ENCODE data around the gene BOD1L2. TPM values are rescaled to one million over a fixed set of nuclear protein-coding genes. Genes with fewer than 3 reads are reported as not detected.

BOD1L2 gene
- total and polyA plus RNA-seq, 4 donors: not detected

DNA sequence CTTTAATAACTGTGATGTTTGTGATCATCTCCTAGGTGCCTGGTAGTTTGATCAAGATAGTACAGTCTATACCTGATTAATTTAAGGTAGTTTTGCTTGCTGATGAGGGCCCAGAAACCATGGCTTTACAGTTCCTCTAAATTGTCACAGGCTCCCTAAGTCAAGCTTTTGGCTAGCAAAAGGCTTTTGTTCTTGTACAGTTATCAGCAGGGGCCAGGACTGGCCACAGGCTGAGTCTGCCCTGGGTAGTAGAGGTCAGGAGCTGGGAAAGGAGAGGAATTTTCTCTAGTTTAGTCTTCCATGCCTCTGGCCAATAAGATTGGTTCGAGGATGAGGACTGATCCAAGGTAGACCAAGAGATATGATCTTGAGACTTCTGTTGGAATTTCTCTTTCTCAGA lies 3.6 kb upstream of the BOD1L2 start:
- Histone ChIP-seq H3K4me1 (ENCODE audit: control insufficient read depth in 5 of 5, insufficient read depth in 5 of 5, low read length in 5 of 5) (peaks cover 0 to 2% (median 0%) of the 10 kb centered on the region in 5 donors), H3K9me3 (ENCODE audit: control insufficient read depth in 4 of 4, insufficient read depth in 3 of 4, low read length in 3 of 4) (peaks cover 0 to 10% (median 0%) of the 10 kb centered on the region in 4 donors), H3K4me3 (no peak overlapping the region), H3K36me3 (ENCODE audit: control insufficient read depth in 4 of 4, insufficient read depth in 4 of 4, low read length in 4 of 4) (no peaks in the 10 kb centered on the region), H3K27me3 (ENCODE audit: control insufficient read depth in 3 of 3, insufficient read depth in 3 of 3, low read length in 2 of 3) (no peaks in the 10 kb centered on the region), H3K27ac (ENCODE audit: low read depth in 1 of 2, low read length in 1 of 2) (no peak overlapping the region), H3K9ac (ENCODE audit: insufficient read depth in 1 of 2, low read length in 2 of 2) (no peak overlapping the region)
- no peak for TF ChIP-seq CTCF (IDR thresholded peaks at IDR 0.05; ENCODE audit: control extremely low read depth, extremely low read depth)
- WGBS, 2 donors: 80 to 82% methylated on average over 1 of the region's 1 CpG
- ATAC-seq (ENCODE audit: insufficient read depth, low FRiP score) (no peak), DNase-seq (no peak)

DNA sequence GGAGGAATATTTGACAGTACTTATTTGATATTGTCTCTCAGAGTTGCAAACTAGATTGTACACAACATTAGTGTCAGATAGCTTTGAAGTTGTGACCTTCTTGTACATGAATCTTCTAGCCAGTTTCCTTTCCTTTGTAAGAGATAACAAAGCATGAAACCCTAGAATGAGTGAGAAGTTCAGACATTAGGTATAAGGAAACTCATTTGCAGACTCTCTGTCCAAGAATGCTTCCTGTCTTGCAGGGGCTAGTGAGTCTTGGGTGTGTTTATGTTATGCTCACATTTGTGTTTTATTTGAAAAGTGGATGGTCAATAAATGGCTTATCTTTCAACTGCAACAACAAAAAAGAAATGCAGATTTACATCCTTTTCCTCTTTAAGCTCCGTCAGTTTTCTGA lies 1.4 kb downstream of the BOD1L2 start:
- H3K9ac ChIP-seq (ENCODE audit: insufficient read depth in 1 of 2, low read length in 2 of 2): no peak overlapping the region
- DNase-seq (no peak), ATAC-seq (ENCODE audit: insufficient read depth, low FRiP score) (no peak)
- H3K9me3 ChIP-seq (ENCODE audit: control insufficient read depth in 4 of 4, insufficient read depth in 3 of 4, low read length in 3 of 4): peaks cover 0 to 4% (median 0%) of the 10 kb centered on the region in 4 donors
- no peak for TF ChIP-seq CTCF (IDR thresholded peaks at IDR 0.05; ENCODE audit: control extremely low read depth, extremely low read depth)
- H3K36me3 ChIP-seq (ENCODE audit: control insufficient read depth in 4 of 4, insufficient read depth in 4 of 4, low read length in 4 of 4): no peaks in the 10 kb centered on the region
- no peak overlapping the region for H3K4me3 ChIP-seq
- H3K27me3 ChIP-seq (ENCODE audit: control insufficient read depth in 3 of 3, insufficient read depth in 3 of 3, low read length in 2 of 3): peaks cover 0 to 5% (median 2%) of the 10 kb centered on the region in 3 donors
- H3K27ac ChIP-seq (ENCODE audit: low read depth in 1 of 2, low read length in 1 of 2): no peak overlapping the region
- H3K4me1 ChIP-seq (ENCODE audit: control insufficient read depth in 5 of 5, insufficient read depth in 5 of 5, low read length in 5 of 5): peaks cover 0 to 19% (median 4%) of the 10 kb centered on the region in 5 donors
- 30 to 35% methylated on average over 1 of the region's 1 CpG for WGBS, 2 donors

DNA sequence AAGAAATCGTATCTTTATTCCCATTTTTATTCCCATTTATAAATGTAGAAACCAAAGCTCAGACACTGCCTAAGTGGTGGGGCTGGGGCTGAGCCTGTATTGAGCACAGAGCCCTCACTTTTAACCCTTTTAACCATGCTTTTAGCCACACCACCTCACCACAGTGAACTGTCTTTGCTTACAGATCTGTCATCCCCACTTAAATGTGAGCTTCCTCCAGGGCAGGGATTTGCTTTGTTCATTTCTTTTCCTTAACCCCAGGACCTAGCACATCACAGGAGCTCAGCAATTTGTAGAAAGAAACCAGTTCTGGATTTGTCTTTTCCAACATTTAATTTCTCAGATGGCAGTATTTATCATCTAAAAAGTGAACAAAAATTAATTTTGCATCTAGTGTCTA lies 2.2 kb downstream of the BOD1L2 start:
- ATAC-seq (ENCODE audit: insufficient read depth, low FRiP score): no peak

More for the DNA sequence above, 2.2 kb downstream of the BOD1L2 start:
- Histone ChIP-seq H3K9me3 (ENCODE audit: control insufficient read depth in 4 of 4, insufficient read depth in 3 of 4, low read length in 3 of 4) (peaks cover 0 to 4% (median 0%) of the 10 kb centered on the region in 4 donors), H3K4me3 (no peak overlapping the region), H3K4me1 (ENCODE audit: control insufficient read depth in 5 of 5, insufficient read depth in 5 of 5, low read length in 5 of 5) (peaks cover 0 to 23% (median 4%) of the 10 kb centered on the region in 5 donors), H3K9ac (ENCODE audit: insufficient read depth in 1 of 2, low read length in 2 of 2) (no peak overlapping the region), H3K27ac (ENCODE audit: low read depth in 1 of 2, low read length in 1 of 2) (no peak overlapping the region), H3K27me3 (ENCODE audit: control insufficient read depth in 3 of 3, insufficient read depth in 3 of 3, low read length in 2 of 3) (peaks cover 0 to 5% (median 2%) of the 10 kb centered on the region in 3 donors), H3K36me3 (ENCODE audit: control insufficient read depth in 4 of 4, insufficient read depth in 4 of 4, low read length in 4 of 4) (no peaks in the 10 kb centered on the region)
- TF ChIP-seq CTCF (IDR thresholded peaks at IDR 0.05; ENCODE audit: control extremely low read depth, extremely low read depth): no peak
- no peak for DNase-seq
- WGBS, 2 donors: 77 to 84% methylated on average over 1 of the region's 1 CpG

Data from lung (tissue), 12 donors.